ENCODE measurements around the gene MBD2.

Gene MBD2

GRCh38 chr18:54157646-54158385, 66.7 kb downstream of the MBD2 start:
- no peak for TF ChIP-seq CTCF (conservative IDR thresholded peaks at IDR 0.05; ENCODE audit: low read depth, low read length)

GRCh38 chr18:54155412-54155811, 69.1 kb downstream of the MBD2 start:
- TF ChIP-seq CTCF (conservative IDR thresholded peaks at IDR 0.05; ENCODE audit: low read depth, low read length), result no peak
- DNase-seq (ENCODE audit: low read depth), result no peak
- no peak overlapping the region for H3K4me3 ChIP-seq (ENCODE audit: low read depth, low read length)

More at GRCh38 chr18:54157646-54158385, 66.7 kb downstream of the MBD2 start:
- no peak overlapping the region for H3K4me3 ChIP-seq (ENCODE audit: low read depth, low read length)
- DNase-seq (ENCODE audit: low read depth), result no peak

GRCh38 chr18:54154231-54154630, 70.2 kb downstream of the MBD2 start:
- TF ChIP-seq CTCF (conservative IDR thresholded peaks at IDR 0.05; ENCODE audit: low read depth, low read length), result no peak
- DNase-seq (ENCODE audit: low read depth), result no peak
- H3K4me3 ChIP-seq (ENCODE audit: low read depth, low read length), result no peak overlapping the region

- DNase-seq (ENCODE audit: low read depth), result no peak
- H3K4me3 ChIP-seq (ENCODE audit: low read depth, low read length), result no peak overlapping the region
- no peak for TF ChIP-seq CTCF (conservative IDR thresholded peaks at IDR 0.05; ENCODE audit: low read depth, low read length)
Observed at GRCh38 chr18:54151376-54151775, 73.1 kb downstream of the MBD2 start.

GRCh38 chr18:54150226-54150625, 74.2 kb downstream of the MBD2 start:
- H3K4me3 ChIP-seq (ENCODE audit: low read depth, low read length), result no peak overlapping the region
- peak; percentile 12 for DNase-seq (ENCODE audit: low read depth)
- TF ChIP-seq CTCF (conservative IDR thresholded peaks at IDR 0.05; ENCODE audit: low read depth, low read length), result no peak

GRCh38 chr18:54149078-54149697, 75.3 kb downstream of the MBD2 start:
- peak overlapping the region; percentile 4 for H3K4me3 ChIP-seq (ENCODE audit: low read depth, low read length)

More at GRCh38 chr18:54149078-54149697, 75.3 kb downstream of the MBD2 start:
- DNase-seq (ENCODE audit: low read depth), result peak; percentile 95
- no peak for TF ChIP-seq CTCF (conservative IDR thresholded peaks at IDR 0.05; ENCODE audit: low read depth, low read length)

Data from choroid plexus epithelial cell (primary cell).